HG03565 (cell line): Measurements from ENCODE around the gene TTC12.

ENCODE experiments used
- ATAC-seq: cut with Tn5 transposase; IDR thresholded peaks from one replicate; pipeline ENCODE4 v1.9.1; 2021; ENCODE audit warnings: mild to moderate bottlenecking, moderate library complexity; ENCODE audit not compliant: unreplicated experiment

Gene TTC12

DNA sequence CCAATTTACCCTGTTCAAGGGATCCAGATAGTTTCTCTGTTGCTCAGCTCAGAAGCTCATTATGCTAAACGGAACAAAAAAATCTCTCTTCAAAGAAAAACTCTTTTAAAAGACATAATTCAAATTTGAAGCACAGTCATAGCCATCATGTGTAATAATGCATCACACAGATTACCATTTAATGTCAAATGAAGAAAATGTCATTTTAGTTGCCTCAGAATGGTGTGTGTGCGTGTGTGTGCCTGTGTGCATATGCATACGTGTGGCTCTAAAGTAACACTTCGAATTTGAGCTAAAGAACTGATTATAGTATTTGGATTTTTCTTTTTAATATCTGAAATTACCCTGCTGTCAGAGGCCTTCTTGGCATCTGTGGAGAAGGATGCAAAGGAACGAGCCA, 9.9 kb downstream of the TTC12 start:
- no peak for ATAC-seq

GRCh38 chr11:113329725-113330124, 15.3 kb downstream of the TTC12 start:
- ATAC-seq, result no peak

DNA sequence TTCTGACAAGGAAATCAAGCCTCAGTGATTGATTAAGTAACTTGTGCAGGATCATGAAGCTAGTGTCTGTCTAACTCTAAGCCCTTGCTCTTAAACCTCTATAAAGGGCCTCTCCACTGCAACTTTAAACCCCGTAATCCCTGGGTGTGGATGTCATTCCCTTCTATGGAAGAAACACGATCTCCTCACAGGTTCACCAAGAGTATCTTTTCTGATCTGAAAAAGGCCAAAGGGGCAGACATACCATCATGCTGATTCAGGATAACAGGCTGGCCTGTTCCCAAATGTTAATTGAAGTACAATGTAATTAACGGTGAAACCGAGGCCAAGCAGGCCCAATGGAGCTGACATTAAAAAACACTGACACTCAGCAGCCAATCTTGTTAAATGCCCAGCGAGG, 17.1 kb downstream of the TTC12 start:
- no peak for ATAC-seq

GRCh38 chr11:113332023-113332422, 17.6 kb downstream of the TTC12 start:
- ATAC-seq, result no peak

DNA sequence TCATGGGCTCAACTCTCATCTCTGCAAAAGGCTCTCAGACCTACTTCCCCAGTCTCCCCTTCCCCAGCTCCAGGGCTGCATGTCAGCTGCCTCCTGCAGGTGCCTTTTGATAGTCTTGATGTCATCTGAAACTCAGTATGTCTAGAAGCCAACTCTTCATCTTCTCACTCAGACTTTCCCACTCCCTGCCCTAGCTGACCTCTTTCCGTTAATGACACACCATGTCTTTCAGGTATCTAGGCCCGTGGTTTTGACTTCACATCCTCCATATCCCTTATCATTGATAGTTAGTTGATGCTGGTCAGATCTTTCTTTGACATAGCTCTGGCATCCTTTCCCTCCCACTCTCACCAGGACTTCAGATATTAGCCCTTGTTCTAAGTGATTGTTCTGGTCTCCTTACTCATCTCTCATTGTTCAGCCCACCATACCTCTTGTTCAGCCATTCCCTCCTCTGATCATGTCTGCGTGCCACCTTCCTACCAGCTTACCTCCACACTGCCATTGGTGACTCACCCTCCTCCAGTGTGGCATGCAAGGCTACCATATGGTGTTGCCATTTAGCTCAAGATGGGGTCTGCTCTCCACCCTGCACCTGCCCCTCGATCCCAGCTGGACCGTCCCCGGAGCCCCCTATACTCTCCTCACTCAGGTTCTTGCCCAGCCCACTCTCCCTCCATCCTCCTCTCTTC, 18.4 kb downstream of the TTC12 start:
- ATAC-seq, result no peak

DNA sequence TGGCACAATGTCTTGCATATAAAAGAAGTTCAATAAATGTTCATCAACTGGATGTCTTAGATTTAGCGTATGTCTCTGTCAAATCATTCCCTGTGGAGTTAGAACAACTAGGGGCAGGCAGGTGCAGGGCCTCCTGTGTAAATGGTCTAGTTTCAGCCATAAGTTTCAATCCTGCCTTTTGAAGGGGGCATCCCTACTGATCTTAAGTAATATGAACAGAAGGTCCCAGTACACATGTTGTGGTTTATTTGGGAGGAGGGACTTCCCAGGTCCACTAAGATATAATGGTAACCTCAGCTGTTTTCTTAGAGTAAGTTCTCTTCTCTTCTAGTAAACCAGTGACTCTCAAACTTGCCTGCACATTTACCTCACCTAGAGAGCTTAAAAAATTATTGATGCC, 19.8 kb downstream of the TTC12 start:
- ATAC-seq, result no peak

GRCh38 chr11:113338730-113339129, 24.3 kb downstream of the TTC12 start:
- no peak for ATAC-seq

- ATAC-seq, result no peak
These were observed 25.7 kb downstream of the TTC12 start for GRCh38 chr11:113339929-113340589.

- ATAC-seq, result no peak
These were observed 27.2 kb downstream of the TTC12 start for GRCh38 chr11:113341388-113342165.

- ATAC-seq, result no peak
These were observed 31.6 kb downstream of the TTC12 start for GRCh38 chr11:113345978-113346377.

DNA sequence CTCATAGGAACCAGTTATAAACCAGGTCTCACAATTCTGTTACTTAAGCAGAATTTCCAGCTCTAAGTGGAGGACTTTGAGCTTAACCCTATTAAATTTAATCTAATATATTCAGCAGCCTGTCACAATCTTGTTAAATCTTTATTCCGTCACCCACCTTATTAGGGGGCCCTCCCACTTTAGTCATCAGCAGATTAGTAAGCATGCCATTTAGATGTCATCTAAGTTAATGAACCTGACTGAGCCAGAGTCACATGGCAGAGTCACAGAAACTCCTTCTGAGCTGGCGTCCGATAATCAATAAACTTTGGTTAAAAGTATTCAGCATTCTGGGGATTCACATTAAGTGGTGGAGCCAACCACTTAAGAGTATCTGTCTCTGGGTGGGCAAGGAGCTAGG, 35.1 kb downstream of the TTC12 start:
- ATAC-seq, result no peak

- no peak for ATAC-seq
These were observed 36.1 kb downstream of the TTC12 start for GRCh38 chr11:113350336-113351067.

- ATAC-seq, result no peak
These were observed 36.7 kb downstream of the TTC12 start for GRCh38 chr11:113351068-113351450.

DNA sequence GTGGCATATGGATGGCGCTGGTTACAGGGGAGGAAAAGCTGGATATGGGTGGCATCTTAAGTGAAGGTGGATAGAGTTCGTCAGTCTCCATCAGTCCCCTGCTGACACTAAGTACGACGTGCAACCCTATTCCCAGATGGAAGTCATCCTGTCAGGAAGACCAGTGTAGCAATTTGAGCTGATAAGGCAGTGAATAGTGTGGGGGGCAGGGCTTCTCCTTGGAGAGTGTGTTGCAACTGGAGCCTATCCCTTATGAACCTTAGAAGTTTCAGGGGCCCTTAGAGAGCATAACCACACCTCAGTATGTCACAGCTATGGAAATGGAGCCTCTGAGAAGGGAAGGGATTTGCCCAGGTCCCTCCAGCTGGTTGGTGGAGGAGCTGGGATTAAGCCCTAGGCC, 37.1 kb downstream of the TTC12 start:
- no peak for ATAC-seq

DNA sequence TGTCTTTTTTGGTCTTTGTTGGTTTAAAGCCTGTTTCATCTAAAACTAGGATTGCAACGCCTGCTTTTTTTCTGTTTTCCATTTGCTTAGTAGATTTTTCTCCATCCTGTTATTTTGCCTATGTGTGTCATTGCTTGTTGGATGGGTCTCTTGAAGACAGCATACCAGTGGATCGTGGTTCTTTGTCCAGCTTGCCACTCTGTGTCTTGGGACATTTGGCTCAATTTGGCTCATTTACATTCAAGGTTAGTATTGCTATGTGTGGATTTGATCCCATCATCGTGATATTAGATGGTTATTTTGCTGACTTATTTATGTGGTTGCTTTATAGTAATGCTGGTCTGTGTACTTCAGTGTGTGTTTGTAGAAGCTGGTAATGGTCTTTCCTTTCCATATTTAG, 41.8 kb downstream of the TTC12 start:
- ATAC-seq, result no peak

DNA sequence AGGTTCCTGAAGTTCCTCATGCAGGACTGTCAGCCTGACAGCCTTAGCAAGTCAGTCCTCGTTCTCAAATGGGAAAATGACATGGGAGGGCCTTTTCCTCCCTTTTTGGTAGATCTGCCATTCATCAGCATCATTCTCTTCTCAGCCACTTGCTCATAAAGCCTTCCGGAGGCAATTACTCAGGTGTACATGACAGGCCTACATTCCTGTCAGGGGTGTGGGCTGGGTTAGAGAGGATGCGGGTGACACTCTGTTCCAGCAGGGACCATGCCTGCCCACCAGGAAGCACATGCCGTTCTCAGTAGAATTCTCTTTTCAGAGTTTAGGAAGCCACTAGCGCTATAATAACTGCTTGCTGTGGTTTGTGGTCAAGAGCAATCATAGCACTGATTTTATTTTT, 49.0 kb downstream of the TTC12 start:
- no peak for ATAC-seq

DNA sequence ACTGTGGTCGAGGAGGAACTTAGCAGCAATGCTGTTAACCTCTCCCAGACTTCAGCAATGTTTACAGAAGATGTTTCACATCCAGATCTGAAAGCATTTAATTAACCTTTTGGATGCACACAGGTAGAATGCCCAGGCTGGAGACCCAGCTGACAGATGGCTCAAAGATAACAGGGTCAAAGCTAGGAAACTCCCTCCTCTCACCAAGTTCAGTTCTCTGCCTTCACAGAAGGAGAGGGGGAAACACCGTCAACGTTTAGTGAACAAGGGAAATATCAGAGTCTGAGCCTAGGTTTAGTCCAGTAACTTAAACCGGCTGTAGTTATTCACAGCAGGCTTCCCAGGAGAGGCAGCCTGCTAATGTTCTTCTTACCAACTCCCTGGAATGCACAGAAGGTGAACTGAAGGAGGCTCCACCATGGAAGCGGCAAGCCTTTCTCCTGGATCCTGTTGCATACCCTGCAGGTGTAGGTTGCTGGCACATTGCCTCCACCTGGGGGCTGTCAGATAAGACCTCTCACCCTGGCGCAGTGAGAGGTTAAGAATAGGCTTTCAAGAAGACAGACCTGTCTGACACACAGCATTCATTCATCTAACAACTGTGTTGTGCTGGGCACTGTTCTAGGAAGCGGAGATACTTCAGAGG, 49.7 kb downstream of the TTC12 start:
- no peak for ATAC-seq

DNA sequence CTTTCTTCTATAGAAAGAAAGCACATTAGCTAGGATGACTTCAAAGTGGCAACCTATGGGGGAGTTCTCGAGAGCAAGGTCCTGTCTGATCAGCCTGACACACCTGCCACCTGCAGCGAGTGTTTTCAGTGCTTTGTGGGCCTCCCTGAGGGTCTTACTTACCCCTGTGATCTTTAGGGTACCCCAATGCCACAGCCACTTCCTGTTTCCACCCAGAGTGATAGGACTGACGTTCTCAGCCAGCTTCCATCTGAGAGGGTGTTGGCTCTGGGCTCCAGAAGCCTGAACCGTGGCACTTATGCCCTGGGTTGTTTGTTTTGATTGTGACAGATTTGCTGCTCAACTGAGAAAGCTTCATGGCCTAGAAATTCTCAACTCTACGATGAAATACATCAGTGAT, 51.5 kb downstream of the TTC12 start:
- ATAC-seq, result no peak

- ATAC-seq, result no peak
These were observed 55.0 kb downstream of the TTC12 start for GRCh38 chr11:113369411-113369810.

DNA sequence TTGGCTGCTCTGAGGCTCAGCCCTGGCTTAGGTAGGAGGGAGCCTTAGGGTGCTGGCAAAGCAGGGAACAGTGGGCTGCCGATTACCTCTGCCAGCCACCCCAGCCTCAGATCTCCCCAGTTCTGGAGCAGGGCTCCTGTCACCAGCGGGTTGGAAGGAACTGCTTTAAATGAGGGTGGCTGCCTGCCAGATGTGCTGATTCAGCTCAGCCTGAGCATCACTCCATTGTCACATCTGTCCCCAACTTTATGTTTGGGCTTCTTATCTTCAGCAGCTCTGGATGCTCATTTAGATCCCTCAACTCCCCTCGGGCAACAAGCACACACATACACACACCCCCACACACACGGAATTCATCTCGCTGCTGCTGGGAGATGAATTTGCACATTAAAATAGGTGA, 56.3 kb downstream of the TTC12 start:
- no peak for ATAC-seq

- no peak for ATAC-seq
These were observed 57.9 kb downstream of the TTC12 start for GRCh38 chr11:113372309-113372708.
